HepG2 (cell line): ENCODE results near the gene ACTR10.

Source experiments
- ETV6 ChIP-seq: sonication (generic); formaldehyde crosslinking; conservative IDR thresholded peaks from 2 replicates; pipeline ENCODE4 v1.4.0; 2020; ENCODE audit warnings: missing genetic modification reagents
- JUNB ChIP-seq: sonication (generic); formaldehyde crosslinking; IDR thresholded peaks from 2 replicates; pipeline ENCODE4 v1.8.0; 2022; ENCODE audit warnings: missing genetic modification reagents, mild to moderate bottlenecking, borderline replicate concordance
- POLR2A ChIP-seq, 2 experiments: IDR thresholded peaks; 2 replicates each; pipeline ENCODE4 v1.6.1; 2011; ENCODE audit warnings: low read depth in 2 of 2, low read length in 2 of 2, mild to moderate bottlenecking in 1 of 2, moderate library complexity in 1 of 2; ENCODE audit not compliant: insufficient read depth in 1 of 2
- ZBTB7A ChIP-seq: sonication (generic); formaldehyde crosslinking; IDR thresholded peaks from 2 replicates; pipeline ENCODE4 v1.8.0; 2022; ENCODE audit warnings: mild to moderate bottlenecking, missing genetic modification reagents
- ZNF768 ChIP-seq: sonication (generic); formaldehyde crosslinking; IDR thresholded peaks from 2 replicates; pipeline ENCODE4 v1.4.0; 2020; ENCODE audit warnings: missing genetic modification reagents
- ZNF878 ChIP-seq: sonication (generic); formaldehyde crosslinking; IDR thresholded peaks from 2 replicates; pipeline ENCODE4 v1.8.1; 2023; ENCODE audit warnings: mild to moderate bottlenecking, missing genetic modification reagents, moderate library complexity
- TF ChIP-seq, protein P1 (sequence below): sonication (generic); formaldehyde crosslinking; conservative IDR thresholded peaks from 2 replicates; pipeline ENCODE4 v1.4.0; 2020; ENCODE audit warnings: missing genetic modification reagents

DNA sequence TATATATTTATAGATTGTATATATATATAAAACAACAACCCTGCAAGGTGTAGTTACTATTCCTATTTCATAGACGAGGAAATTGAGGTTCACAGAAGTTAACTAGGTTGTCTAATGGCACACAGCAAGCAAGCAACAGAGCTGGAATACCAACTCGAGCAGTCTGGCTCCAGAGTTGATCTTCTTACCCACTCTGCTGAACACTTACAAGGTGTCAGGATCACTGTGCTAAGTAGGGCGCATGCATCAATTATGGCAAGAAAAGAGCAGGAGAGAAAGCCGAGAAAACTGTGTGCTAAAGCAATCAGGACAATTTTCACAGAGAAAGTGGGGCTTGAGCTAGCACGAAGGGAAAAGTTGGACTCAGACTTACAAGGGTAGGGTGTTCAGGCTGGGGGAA lies 32.1 kb upstream of the ACTR10 start:
- no peak for TF ChIP-seq ZNF768
- TF ChIP-seq ZNF878 (CRISPR knock-in tag), result no peak
- no peak for TF ChIP-seq POLR2A (IDR thresholded peaks at IDR 0.05; ENCODE audit: insufficient read depth in 1 of 2, low read depth in 2 of 2, low read length in 2 of 2)
- TF ChIP-seq, protein P1, sequence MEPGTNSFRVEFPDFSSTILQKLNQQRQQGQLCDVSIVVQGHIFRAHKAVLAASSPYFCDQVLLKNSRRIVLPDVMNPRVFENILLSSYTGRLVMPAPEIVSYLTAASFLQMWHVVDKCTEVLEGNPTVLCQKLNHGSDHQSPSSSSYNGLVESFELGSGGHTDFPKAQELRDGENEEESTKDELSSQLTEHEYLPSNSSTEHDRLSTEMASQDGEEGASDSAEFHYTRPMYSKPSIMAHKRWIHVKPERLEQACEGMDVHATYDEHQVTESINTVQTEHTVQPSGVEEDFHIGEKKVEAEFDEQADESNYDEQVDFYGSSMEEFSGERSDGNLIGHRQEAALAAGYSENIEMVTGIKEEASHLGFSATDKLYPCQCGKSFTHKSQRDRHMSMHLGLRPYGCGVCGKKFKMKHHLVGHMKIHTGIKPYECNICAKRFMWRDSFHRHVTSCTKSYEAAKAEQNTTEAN (CRISPR knock-in tag), result no peak
- no peak for TF ChIP-seq ETV6
- TF ChIP-seq JUNB (CRISPR knock-in tag), result no peak
- no peak for TF ChIP-seq ZBTB7A
